ENCODE results near the gene DZIP1L. TPM values are rescaled to one million over a fixed set of nuclear protein-coding genes. Genes with fewer than 3 reads are reported as not detected.
"Not testable (repeated sequence)": the region's sequence is repeated elsewhere in the genome, so short reads cannot be mapped to it uniquely, and the experiment has no call there.

Gene DZIP1L
- total RNA-seq, 2 experiments from 2014 or later: not detected

GRCh38 chr3:138093721-138094120 is 21.7 kb downstream of the DZIP1L start:
- no peaks in the 10 kb centered on the region for H3K36me3 Mint-ChIP-seq (ENCODE audit: low read depth)
- ATAC-seq (no peak), DNase-seq (no peak)
- no peak overlapping the region for H3K27ac Mint-ChIP-seq
- no peaks in the 10 kb centered on the region for H3K4me1 Mint-ChIP-seq (ENCODE audit: low read depth)
- CTCF ChIA-PET: interaction anchor here (0.7 to 1.1 kb wide), 3 partner anchors 13 to 33 kb away, joined by 3 to 4 read pairs (median 3); no protein-coding TSS in a partner anchor
- H3K27me3 Mint-ChIP-seq: peaks cover 10% of the 10 kb centered on the region
- H3K4me3 Mint-ChIP-seq: no peak overlapping the region
- H3K9me3 Mint-ChIP-seq: no peaks in the 10 kb centered on the region
- intact Hi-C loops (cut with micrococcal nuclease): no loop called here
- TF ChIP-seq CTCF (IDR thresholded peaks at IDR 0.05): no peak
- POLR2A ChIA-PET: no interaction called here

GRCh38 chr3:138092023-138092422 is 23.4 kb downstream of the DZIP1L start:
- ChIA-PET CTCF (no interaction called here), POLR2A (no interaction called here)
- no peak for ATAC-seq
- intact Hi-C loops (cut with micrococcal nuclease): no loop called here
- TF ChIP-seq CTCF (IDR thresholded peaks at IDR 0.05): no peak
- Mint-ChIP-seq H3K27ac (no peak overlapping the region), H3K36me3 (ENCODE audit: low read depth) (no peaks in the 10 kb centered on the region), H3K4me3 (no peak overlapping the region), H3K27me3 (peaks cover 21% of the 10 kb centered on the region), H3K9me3 (no peaks in the 10 kb centered on the region), H3K4me1 (ENCODE audit: low read depth) (no peaks in the 10 kb centered on the region)
- no peak for DNase-seq

GRCh38 chr3:138089091-138089490 is 26.3 kb downstream of the DZIP1L start:
- DNase-seq (no peak), ATAC-seq (no peak)
- no peak for TF ChIP-seq CTCF (IDR thresholded peaks at IDR 0.05)
- ChIA-PET POLR2A (no interaction called here), CTCF (interaction anchor here (3.3 to 4.6 kb wide), 2 partner anchors 9 to 30 kb away, joined by 8 to 27 read pairs; no protein-coding TSS in a partner anchor)
- H3K4me3 Mint-ChIP-seq: no peak overlapping the region
- H3K9me3 Mint-ChIP-seq: no peaks in the 10 kb centered on the region
- H3K36me3 Mint-ChIP-seq (ENCODE audit: low read depth): no peaks in the 10 kb centered on the region
- intact Hi-C loops (cut with micrococcal nuclease): no loop called here
- H3K27me3 Mint-ChIP-seq: peaks cover 22% of the 10 kb centered on the region
- no peak overlapping the region for H3K27ac Mint-ChIP-seq
- H3K4me1 Mint-ChIP-seq (ENCODE audit: low read depth): no peaks in the 10 kb centered on the region

GRCh38 chr3:138085745-138086144 is 29.7 kb downstream of the DZIP1L start:
- intact Hi-C loops (cut with micrococcal nuclease); H3K4me3 Mint-ChIP-seq; H3K36me3 Mint-ChIP-seq (ENCODE audit: low read depth); DNase-seq; H3K27ac Mint-ChIP-seq; ATAC-seq; H3K9me3 Mint-ChIP-seq; POLR2A ChIA-PET: not testable (repeated sequence)
- Mint-ChIP-seq H3K4me1 (ENCODE audit: low read depth) (peaks cover 22% of the 10 kb centered on the region), H3K27me3 (peaks cover 21% of the 10 kb centered on the region)
- CTCF ChIA-PET: interaction anchor here (4.6 kb wide), 1 partner anchor 33 kb away, joined by 27 read pairs; no protein-coding TSS in a partner anchor

GRCh38 chr3:138084196-138084595 is 31.2 kb downstream of the DZIP1L start:
- no peak overlapping the region for H3K4me3 Mint-ChIP-seq
- H3K36me3 Mint-ChIP-seq (ENCODE audit: low read depth): no peaks in the 10 kb centered on the region
- H3K27me3 Mint-ChIP-seq: peaks cover 20% of the 10 kb centered on the region
- no peak overlapping the region for H3K27ac Mint-ChIP-seq
- ChIA-PET CTCF (interaction anchor here (1.3 to 2.4 kb wide), 2 partner anchors 17 to 36 kb away, joined by 4 to 9 read pairs; no protein-coding TSS in a partner anchor), POLR2A (interaction anchor here (1.1 kb wide), 2 partner anchors 78 to 104 kb away, joined by 3 read pairs; no protein-coding TSS in a partner anchor)
- ATAC-seq (no peak), DNase-seq (no peak)
- intact Hi-C loops (cut with micrococcal nuclease): no loop called here
- no peak for TF ChIP-seq CTCF (IDR thresholded peaks at IDR 0.05)
- peaks cover 22% of the 10 kb centered on the region for H3K4me1 Mint-ChIP-seq (ENCODE audit: low read depth)
- no peaks in the 10 kb centered on the region for H3K9me3 Mint-ChIP-seq
